ENCODE data around the gene PLCB2. TPM values are rescaled to one million over a fixed set of nuclear protein-coding genes. Genes with fewer than 3 reads are reported as not detected.

Gene PLCB2
- polyA plus RNA-seq, 1 donor from 2014 or later = 7.4 TPM

DNA sequence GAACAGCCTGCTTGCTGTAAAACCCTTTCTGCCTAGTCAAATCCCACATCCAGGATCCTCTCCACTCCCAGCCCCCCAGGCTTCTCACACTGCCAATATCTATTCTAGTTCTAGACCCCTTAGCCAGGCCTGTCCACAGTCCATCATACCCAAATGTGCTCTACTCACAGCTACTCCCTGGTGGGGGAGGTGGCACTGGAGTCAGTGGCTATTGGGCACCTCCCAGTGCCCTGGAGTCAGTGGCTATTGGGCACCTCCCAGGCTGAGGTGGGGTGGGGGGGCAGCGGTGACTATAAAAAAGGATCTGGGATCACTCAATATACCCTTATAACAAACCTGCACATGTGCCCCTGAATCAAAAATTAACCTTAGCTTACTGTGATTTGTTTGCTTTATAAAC lies 49.5 kb upstream of the PLCB2 start:
- no peaks in the 10 kb centered on the region for H3K36me3 ChIP-seq (ENCODE audit: insufficient read depth, low read length)
- no peaks in the 10 kb centered on the region for H3K9me3 ChIP-seq (ENCODE audit: low read length)
- H3K4me2 ChIP-seq (ENCODE audit: low read length) = peak overlapping the region; percentile 94
- peaks cover 5% of the 10 kb centered on the region for H3K27me3 ChIP-seq (ENCODE audit: insufficient read depth, low read depth, low read length)
- H4K20me1 ChIP-seq (ENCODE audit: insufficient read depth) = no peaks in the 10 kb centered on the region
- peak overlapping the region; percentile 72 for H2AFZ ChIP-seq (ENCODE audit: low read depth, low read length)
- H3K9me2 ChIP-seq (ENCODE audit: insufficient read depth, low read length) = no peaks in the 10 kb centered on the region
- peak overlapping the region; percentile 86 for H3K9ac ChIP-seq (ENCODE audit: low read length)
- no peaks in the 10 kb centered on the region for H3F3A ChIP-seq (ENCODE audit: insufficient read depth, low read length, poor library complexity, severe bottlenecking)
- peak overlapping the region; percentile 95 for H3K4me3 ChIP-seq (ENCODE audit: low read length)
- no peak overlapping the region for H3K27ac ChIP-seq (ENCODE audit: low read length)
- peaks cover 3% of the 10 kb centered on the region for H3K79me2 ChIP-seq (replicated peaks; ENCODE audit: insufficient read depth, low read length)
- TF ChIP-seq, protein P1, sequence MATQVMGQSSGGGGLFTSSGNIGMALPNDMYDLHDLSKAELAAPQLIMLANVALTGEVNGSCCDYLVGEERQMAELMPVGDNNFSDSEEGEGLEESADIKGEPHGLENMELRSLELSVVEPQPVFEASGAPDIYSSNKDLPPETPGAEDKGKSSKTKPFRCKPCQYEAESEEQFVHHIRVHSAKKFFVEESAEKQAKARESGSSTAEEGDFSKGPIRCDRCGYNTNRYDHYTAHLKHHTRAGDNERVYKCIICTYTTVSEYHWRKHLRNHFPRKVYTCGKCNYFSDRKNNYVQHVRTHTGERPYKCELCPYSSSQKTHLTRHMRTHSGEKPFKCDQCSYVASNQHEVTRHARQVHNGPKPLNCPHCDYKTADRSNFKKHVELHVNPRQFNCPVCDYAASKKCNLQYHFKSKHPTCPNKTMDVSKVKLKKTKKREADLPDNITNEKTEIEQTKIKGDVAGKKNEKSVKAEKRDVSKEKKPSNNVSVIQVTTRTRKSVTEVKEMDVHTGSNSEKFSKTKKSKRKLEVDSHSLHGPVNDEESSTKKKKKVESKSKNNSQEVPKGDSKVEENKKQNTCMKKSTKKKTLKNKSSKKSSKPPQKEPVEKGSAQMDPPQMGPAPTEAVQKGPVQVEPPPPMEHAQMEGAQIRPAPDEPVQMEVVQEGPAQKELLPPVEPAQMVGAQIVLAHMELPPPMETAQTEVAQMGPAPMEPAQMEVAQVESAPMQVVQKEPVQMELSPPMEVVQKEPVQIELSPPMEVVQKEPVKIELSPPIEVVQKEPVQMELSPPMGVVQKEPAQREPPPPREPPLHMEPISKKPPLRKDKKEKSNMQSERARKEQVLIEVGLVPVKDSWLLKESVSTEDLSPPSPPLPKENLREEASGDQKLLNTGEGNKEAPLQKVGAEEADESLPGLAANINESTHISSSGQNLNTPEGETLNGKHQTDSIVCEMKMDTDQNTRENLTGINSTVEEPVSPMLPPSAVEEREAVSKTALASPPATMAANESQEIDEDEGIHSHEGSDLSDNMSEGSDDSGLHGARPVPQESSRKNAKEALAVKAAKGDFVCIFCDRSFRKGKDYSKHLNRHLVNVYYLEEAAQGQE (IDR thresholded peaks at IDR 0.05; ENCODE audit: borderline replicate concordance) = no peak
- no peak for TF ChIP-seq SMC3 (conservative IDR thresholded peaks at IDR 0.05; ENCODE audit: poor library complexity)
- TF ChIP-seq, protein P2, sequence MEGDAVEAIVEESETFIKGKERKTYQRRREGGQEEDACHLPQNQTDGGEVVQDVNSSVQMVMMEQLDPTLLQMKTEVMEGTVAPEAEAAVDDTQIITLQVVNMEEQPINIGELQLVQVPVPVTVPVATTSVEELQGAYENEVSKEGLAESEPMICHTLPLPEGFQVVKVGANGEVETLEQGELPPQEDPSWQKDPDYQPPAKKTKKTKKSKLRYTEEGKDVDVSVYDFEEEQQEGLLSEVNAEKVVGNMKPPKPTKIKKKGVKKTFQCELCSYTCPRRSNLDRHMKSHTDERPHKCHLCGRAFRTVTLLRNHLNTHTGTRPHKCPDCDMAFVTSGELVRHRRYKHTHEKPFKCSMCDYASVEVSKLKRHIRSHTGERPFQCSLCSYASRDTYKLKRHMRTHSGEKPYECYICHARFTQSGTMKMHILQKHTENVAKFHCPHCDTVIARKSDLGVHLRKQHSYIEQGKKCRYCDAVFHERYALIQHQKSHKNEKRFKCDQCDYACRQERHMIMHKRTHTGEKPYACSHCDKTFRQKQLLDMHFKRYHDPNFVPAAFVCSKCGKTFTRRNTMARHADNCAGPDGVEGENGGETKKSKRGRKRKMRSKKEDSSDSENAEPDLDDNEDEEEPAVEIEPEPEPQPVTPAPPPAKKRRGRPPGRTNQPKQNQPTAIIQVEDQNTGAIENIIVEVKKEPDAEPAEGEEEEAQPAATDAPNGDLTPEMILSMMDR (IDR thresholded peaks at IDR 0.05; ENCODE audit: poor library complexity, severe bottlenecking) = no peak
- no peak for TF ChIP-seq EZH2 (IDR thresholded peaks at IDR 0.05; ENCODE audit: borderline replicate concordance, insufficient read depth, low read length, poor library complexity, severe bottlenecking)
- TF ChIP-seq POLR2AphosphoS5 (IDR thresholded peaks at IDR 0.05) = no peak
- no peak for TF ChIP-seq MXI1 (conservative IDR thresholded peaks at IDR 0.05; ENCODE audit: poor library complexity, severe bottlenecking)
- TF ChIP-seq EP300 (conservative IDR thresholded peaks at IDR 0.05; ENCODE audit: poor library complexity, severe bottlenecking) = no peak
- no peak for TF ChIP-seq TAF1 (IDR thresholded peaks at IDR 0.05; ENCODE audit: low read depth)
- TF ChIP-seq RAD21 (conservative IDR thresholded peaks at IDR 0.05) = no peak

DNA sequence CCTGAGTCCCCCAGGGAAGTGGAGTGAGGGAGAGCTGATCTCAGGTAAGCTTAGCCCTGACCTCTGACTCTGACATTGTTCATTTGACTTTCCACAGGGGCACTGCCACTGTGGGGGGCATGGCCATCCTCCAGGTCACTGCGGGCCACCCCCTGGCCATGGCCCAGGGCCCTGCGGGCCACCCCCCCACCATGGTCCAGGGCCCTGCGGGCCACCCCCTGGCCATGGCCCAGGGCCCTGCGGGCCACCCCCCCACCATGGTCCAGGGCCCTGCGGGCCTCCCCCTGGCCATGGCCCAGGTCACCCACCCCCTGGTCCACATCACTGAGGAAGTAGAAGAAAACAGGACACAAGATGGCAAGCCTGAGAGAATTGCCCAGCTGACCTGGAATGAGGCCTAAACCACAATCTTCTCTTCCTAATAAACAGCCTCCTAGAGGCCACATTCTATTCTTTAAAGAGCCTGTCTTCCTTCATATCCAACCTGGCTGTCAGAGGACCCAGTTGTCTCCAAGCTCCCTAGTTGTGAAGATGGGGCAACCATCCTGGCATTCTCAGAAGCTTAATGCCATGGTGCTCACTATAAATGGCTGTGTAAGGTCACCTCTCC lies 48.3 kb upstream of the PLCB2 start:
- Histone ChIP-seq H2AFZ (ENCODE audit: low read depth, low read length) (no peak overlapping the region), H3K27me3 (ENCODE audit: insufficient read depth, low read depth, low read length) (peaks cover 5% of the 10 kb centered on the region), H3K27ac (ENCODE audit: low read length) (no peak overlapping the region), H3F3A (ENCODE audit: insufficient read depth, low read length, poor library complexity, severe bottlenecking) (no peaks in the 10 kb centered on the region), H3K9ac (ENCODE audit: low read length) (no peak overlapping the region), H3K9me2 (ENCODE audit: insufficient read depth, low read length) (no peaks in the 10 kb centered on the region), H3K36me3 (ENCODE audit: insufficient read depth, low read length) (no peaks in the 10 kb centered on the region), H3K4me3 (ENCODE audit: low read length) (no peak overlapping the region), H3K79me2 (replicated peaks; ENCODE audit: insufficient read depth, low read length) (peaks cover 3% of the 10 kb centered on the region), H3K4me2 (ENCODE audit: low read length) (no peak overlapping the region), H3K9me3 (ENCODE audit: low read length) (no peaks in the 10 kb centered on the region), H4K20me1 (ENCODE audit: insufficient read depth) (no peaks in the 10 kb centered on the region)
- TF ChIP-seq TAF1 (IDR thresholded peaks at IDR 0.05; ENCODE audit: low read depth) (no peak), RAD21 (conservative IDR thresholded peaks at IDR 0.05) (no peak)
